GM21381 (cell line): Measurements from ENCODE around the gene LPP.
"Not testable (repeated sequence)": the region's sequence is repeated elsewhere in the genome, so short reads cannot be mapped to it uniquely, and the experiment has no call there.

Source experiments
- ATAC-seq: cut with Tn5 transposase; IDR thresholded peaks from one replicate; pipeline ENCODE4 v1.9.1; 2021; ENCODE audit warnings: mild to moderate bottlenecking, moderate library complexity; ENCODE audit not compliant: unreplicated experiment

The LPP gene

GRCh38 chr3:188607805-188608315 lies 453.9 kb downstream of the LPP start:
- ATAC-seq: no peak

- ATAC-seq: no peak
Observed at GRCh38 chr3:188608401-188608800, 454.4 kb downstream of the LPP start.

GRCh38 chr3:188613721-188614120 lies 459.8 kb downstream of the LPP start:
- ATAC-seq: not testable (repeated sequence)

GRCh38 chr3:188617270-188617669 lies 463.3 kb downstream of the LPP start:
- no peak for ATAC-seq

- ATAC-seq: no peak
Observed at GRCh38 chr3:188617988-188618701, 464.2 kb downstream of the LPP start.

- ATAC-seq: no peak
Observed at GRCh38 chr3:188620752-188621151, 466.8 kb downstream of the LPP start.

- ATAC-seq: no peak
Observed at GRCh38 chr3:188624384-188624783, 470.4 kb downstream of the LPP start.

- ATAC-seq: no peak
Observed at GRCh38 chr3:188624828-188625227, 470.9 kb downstream of the LPP start.

GRCh38 chr3:188627652-188628051 lies 473.7 kb downstream of the LPP start:
- ATAC-seq: no peak

- ATAC-seq: no peak
Observed at GRCh38 chr3:188631291-188632010, 477.5 kb downstream of the LPP start.

- ATAC-seq: no peak
Observed at GRCh38 chr3:188633206-188633605, 479.2 kb downstream of the LPP start.

- no peak for ATAC-seq
Observed at GRCh38 chr3:188634285-188634684, 480.3 kb downstream of the LPP start.

- no peak for ATAC-seq
Observed at GRCh38 chr3:188635258-188636042, 481.5 kb downstream of the LPP start.

- not testable (repeated sequence) for ATAC-seq
Observed at GRCh38 chr3:188636292-188636691, 482.3 kb downstream of the LPP start.

- ATAC-seq: no peak
Observed at GRCh38 chr3:188641076-188641475, 487.1 kb downstream of the LPP start.

- no peak for ATAC-seq
Observed at GRCh38 chr3:188643736-188644135, 489.8 kb downstream of the LPP start.

GRCh38 chr3:188646592-188646991 lies 492.6 kb downstream of the LPP start:
- no peak for ATAC-seq

- ATAC-seq: no peak
Observed at GRCh38 chr3:188647237-188647636, 493.3 kb downstream of the LPP start.

GRCh38 chr3:188649521-188649920 lies 495.6 kb downstream of the LPP start:
- ATAC-seq: no peak

- no peak for ATAC-seq
Observed at GRCh38 chr3:188656196-188656982, 502.4 kb downstream of the LPP start.

- ATAC-seq: no peak
Observed at GRCh38 chr3:188658606-188659005, 504.6 kb downstream of the LPP start.
